ENCODE results near the gene ARHGEF39.

GRCh38 chr9:35652829-35653209 is 12.2 kb downstream of the ARHGEF39 start:
- TF ChIP-seq GATA3 (IDR thresholded peaks at IDR 0.05; ENCODE audit: low read depth, low read length) (no peak), GATA2 (IDR thresholded peaks at IDR 0.05; ENCODE audit: low read depth, low read length) (no peak)

All from SH-SY5Y (cell line).